HL-60/S4 (cell line): ENCODE measurements around the gene TRIM63.

Experiments
- in situ Hi-C: fragments of 300-500 bp; cut with MboI; formaldehyde crosslinking; loops from 2 replicates; pipeline ENCODE4 v1.14.3; 2022; ENCODE audit warnings: low sequenced_read_pairs

Gene TRIM63

DNA sequence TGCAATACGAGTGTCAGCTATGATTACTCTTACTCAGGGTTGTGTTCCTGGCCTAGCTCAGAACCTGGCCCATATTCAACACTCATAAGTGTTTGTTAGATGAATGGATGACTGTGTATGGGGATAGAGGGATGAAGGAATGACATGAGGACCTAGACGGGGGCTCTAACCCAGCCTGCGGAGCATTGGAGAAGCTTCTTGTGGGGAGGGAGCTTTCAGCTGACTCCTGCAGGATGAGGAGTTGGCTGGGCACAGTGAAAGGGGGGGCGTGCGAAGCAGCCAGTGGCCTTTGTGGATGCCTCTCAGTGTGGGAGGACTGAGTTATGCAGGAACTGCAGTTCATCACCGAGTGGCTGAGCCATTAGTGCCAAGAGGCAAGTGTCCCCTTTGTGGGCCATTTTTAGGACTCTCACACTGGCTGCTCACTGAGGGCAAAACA, 47.1 kb downstream of the TRIM63 start:
- in situ Hi-C loops = no loop called here

DNA sequence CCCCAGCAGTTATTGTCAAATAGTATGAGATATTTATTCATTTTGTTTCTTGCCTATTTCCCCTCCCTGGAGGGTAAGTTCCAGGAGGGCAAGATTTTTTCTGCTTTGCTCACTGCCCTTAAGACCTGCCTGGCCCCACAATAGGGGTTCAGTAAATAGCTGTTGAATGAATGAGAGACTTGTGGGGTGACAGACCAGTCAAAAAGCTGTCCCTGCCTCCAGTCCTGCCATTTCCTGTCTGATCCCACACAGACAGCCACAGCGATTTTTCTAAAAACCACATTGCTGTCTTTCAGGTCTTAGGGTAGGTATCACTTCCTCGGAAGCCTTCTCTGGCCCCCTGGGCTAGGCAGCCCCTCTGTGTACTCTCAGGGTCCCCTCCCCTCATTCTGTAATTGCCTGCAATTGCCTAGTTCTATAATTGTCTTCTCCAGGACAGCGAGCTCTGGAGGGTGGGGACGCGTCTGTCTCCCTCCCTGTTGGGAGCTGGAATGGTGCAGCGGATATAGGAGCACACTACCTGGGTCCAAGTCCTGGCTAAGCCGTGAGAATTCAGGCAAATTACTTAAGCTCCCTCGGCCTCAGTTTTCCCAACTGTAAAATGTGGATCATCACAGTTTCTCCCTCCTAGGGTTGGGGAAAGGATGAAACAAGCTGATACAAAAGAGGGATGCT, 47.7 kb downstream of the TRIM63 start:
- in situ Hi-C loops = no loop called here

DNA sequence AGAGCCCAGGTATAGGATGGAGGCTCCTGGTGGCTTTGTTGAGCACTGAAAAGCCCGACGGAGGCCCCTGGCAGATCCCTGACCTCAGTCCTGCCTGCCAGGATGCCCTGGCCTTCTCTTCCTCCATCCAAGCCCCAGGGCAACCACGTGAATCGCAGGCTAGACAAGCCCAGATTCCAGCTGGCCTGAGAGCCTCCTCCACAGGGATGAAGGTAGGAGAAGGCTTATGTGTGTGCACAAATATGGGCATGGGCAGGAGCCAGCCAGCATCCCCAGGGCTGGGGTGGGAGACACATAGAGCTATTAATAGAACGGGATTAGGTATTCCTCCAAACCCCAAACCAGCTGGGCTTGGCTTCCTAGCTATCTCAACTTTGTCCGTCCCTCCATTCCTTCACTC, 49.8 kb downstream of the TRIM63 start:
- in situ Hi-C loops = no loop called here

DNA sequence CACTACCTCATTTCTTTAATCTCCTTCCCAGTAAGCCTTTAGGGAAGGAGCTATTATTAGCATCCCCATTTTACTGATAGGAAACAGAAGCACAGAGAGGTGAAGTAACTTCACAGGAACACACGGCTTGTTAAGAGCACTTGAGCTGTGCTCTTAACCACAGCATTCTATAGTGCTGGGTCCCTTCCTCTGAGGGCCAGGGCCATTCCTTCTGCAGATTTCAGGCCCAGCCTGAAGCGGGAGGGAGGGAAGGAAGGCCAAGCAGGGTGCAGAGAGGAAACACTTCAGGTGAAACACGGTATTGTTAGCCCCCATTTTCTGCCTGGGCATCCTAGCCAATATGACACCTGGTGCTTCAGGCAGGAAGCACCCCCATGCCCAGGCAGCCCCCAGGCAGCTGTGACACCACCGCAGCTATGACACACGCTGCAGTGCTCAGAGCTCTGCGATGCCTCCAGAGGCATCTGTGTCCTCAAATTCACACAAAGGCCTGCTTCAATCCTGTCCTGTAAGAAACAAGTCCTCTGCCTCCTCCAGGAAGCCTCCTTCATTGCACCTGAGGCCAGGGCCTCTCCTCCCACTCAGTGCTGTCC, 50.4 kb downstream of the TRIM63 start:
- in situ Hi-C loops = no loop called here

DNA sequence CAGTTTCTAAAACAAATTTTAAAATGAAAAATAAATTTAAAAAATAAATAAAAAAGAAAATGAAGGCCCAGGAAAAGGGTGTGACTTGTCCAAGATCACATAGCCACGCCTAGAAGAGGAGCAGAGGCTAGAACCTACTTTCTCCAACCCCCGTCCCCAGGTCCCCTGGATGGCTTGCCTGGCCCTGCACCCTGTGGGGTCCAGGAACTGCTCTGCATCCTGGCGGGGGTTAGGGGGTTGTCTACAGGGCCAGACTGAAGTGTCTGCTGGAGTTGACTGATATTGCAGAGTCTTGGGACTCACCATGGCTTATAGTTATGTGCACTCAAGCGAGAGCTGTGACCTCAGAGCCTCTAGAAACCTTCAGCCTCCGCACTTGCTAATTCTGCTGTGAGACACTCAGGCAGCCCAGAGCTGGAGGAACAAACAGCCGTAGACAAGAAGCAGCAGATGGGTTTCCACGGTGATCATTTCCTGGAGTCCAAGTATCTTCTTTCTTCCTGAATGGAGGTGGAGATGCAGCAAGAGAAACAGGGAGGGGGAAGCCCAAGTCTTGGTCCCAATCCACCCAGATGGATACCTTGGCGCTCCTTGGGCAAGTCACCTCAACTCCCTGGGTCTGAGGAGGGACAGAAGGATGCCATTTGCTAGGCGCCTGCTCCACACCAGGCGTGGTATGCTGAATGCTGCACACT, 51.0 kb downstream of the TRIM63 start:
- in situ Hi-C loops = no loop called here

DNA sequence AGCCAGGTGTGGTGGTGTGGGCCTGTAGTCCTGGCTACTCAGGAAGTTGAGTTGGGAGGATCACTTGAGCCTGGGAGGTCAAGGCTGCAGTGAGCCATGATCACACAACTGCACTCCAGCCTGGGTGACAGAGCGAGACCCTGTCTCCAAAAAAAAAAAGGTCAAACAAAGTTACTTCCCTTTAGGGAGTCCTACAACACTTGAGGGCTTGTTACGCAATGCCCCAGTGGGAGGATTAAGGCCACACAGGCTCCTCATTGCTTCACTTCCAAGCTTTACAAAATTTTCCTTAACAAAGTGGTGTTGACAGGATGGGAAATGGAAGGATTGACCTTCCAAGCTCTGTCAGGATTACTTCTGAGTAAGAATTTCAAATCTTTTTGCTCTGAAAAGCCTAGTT, 52.1 kb downstream of the TRIM63 start:
- in situ Hi-C loops = no loop called here

DNA sequence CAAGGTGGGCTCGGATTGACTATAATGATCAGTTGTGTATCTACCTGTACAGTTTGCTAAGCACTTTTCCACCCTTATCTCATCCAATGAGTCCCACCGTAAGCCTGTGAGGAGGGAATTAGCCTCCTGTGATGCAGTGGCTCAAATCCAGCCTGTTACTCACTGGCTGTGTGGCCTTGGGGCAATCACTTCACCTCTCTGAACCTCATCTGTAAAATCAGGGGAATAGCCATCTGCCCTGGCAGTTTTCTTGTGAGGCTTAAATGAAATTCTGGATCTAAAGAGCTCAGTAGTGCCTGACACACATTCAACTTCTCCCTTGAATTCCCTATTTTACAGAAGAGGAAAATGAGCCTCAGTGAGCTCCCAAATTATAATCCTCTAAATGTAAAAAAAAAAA, 53.3 kb downstream of the TRIM63 start:
- in situ Hi-C loops = no loop called here

DNA sequence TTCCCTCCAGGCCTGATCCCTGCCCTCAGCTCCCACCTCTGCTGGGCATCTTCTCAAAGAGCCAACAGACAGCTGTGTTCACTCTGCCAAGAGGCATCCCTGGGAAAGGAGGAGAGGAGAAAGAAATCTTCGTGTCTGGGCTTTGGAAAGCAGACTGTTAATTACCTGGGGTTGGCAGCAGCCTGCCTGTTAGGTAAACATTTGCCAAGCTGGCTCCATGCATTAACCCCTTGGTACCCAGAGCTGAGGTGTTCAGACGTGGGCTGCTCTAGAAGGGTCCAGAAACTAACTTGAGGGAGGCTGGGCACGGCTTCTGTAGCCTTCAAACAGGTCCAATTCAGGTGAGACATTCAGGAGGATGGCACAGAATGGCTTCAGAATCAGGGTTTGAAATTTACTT, 54.6 kb downstream of the TRIM63 start:
- in situ Hi-C loops = no loop called here

DNA sequence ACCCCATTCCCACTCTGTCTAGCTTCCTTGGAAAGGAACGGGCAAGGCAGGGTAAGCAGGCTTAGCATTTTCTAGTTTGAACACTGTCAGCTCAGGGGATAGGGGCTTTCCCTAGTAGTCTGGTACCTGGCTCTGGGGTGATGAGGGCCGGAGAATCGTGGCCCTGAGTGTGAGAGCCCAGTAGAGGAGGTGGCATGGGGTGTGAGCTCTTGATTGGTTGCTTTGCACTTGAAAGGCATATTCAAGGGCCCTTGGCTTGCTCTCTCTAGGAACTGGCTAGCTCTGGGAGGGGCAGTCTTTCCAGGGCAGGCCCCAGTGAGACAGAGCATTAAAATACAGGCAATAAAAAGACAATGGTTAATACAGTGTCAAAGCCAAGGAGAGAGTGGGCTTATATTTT, 56.6 kb downstream of the TRIM63 start:
- in situ Hi-C loops = no loop called here

DNA sequence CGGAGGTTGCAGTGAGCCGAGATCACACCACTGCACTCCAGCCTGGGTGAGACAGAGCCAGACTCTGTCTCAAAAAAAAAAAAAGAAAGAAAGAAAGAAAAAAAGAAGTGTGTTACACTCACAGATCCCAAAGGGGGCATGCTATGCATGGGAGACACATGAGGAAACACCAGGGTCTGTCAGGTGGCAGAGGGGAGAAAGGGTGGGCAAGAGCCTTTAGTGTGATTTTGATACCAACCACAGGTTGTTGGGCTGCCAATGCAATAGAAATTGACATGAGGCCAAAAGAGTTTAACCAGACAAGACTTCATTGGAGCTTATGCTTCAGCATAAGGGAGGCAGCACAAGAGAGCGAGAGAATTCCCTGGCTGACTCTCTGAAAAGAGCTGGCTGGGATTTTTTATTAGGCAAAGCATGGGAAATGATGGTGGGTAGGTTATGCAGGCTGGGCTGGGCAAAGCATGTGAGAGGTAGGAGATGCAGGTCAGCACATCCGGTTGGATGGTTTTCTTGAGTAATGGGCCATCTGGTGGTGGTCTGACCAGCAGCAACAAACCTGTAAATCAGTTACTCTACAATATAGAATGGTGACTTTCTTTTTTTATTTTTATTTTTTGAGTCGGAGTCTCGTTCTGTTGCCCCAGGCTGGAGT, 57.5 kb downstream of the TRIM63 start:
- in situ Hi-C loops = loop anchor here (10.0 kb wide), 1 partner anchor 175 kb away; no protein-coding TSS in a partner anchor

DNA sequence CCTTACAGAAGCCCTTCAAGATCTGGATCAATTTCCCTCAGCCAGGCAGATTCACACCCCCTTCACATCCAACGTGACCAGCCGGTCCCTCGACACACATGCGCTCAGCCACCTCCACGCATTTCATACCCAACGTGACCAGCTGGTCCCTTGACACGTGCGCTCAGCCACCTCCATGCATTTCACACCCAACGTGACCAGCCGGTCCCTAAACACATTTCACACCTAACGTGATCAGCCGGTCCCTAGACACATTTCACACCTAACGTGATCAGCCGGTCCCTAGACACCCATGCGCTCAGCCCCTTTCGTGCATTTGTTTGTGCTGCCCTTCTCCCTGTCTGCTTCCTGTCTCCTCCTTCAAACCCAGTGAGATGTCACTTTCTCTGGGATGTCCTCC, 60.7 kb downstream of the TRIM63 start:
- in situ Hi-C loops = loop anchor here (10.0 kb wide), 1 partner anchor 172 kb away; no protein-coding TSS in a partner anchor

DNA sequence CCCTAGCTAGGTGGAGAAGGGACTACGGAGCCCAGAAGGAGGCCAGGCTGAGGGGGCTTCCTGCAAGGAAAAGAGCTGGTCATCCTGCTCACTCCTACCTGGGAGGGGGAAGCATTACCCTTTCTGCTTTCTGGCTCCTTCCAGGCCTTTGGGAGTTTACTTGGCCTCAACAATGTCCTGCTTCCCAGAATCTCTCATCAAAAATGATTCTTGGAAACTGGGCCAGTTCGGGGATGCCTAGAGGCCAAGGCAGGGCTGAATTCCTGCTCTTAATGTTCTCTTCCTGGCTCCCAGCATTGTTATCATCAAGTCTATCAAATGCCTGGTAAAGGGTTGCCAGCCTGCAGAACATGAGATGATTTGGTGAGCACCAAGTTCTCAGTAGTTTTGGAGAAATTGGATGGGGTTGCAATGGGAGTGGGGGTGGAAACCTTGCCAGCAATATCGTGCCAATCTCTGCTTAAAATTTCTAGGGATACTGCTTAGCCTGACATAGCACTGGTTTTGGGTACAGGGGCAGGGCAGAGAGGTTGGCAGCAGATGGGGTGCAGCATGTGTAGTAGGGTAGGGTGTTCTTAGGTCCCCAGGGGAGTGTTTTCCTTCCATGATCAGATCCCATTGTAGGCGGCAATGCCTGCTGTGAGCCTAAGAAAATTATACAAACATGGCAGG, 61.9 kb downstream of the TRIM63 start:
- in situ Hi-C loops = loop anchor here (10.0 kb wide), 1 partner anchor 171 kb away; no protein-coding TSS in a partner anchor

DNA sequence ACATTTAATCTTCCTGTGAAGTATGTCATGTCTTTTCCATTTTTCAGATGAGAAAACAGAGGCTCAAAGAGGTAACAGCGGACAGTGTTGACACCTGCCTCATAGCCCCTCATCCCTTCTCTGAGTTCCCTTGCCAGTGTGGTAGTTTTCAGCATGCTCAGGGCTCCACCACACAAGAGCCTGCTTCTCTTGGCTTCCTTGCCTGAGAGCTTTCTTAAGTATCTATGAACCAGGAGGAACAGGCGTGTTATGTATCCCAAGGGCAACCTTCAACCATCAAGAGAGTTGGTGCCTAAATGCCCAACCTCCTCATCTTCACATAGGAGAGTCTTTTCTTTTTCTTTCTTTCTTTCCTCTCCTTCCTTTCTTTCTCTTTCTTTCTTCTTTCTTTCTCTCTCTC, 63.7 kb downstream of the TRIM63 start:
- in situ Hi-C loops = loop anchor here (5.0 to 10.0 kb wide), 2 partner anchors 106 to 169 kb away; no protein-coding TSS in a partner anchor

DNA sequence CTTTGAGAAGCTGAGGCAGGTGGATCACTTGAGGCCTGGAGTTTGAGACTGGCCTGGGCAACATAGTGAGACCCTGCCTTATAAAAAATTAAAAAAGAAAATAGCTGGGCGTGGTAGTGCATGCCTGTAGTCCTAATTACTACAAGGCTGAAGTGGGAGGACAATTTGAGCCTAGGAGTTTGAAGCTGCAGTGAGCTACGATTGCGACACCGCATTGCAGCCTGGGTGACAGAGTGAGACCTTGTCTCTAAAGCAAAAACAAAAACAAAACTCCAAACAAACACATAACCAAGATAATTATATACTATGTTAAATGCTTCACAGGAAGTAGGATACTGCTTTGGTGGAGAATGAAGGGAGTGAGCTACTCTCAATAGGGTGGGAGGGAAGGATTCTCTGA, 64.2 kb downstream of the TRIM63 start:
- in situ Hi-C loops = loop anchor here (5.0 to 10.0 kb wide), 2 partner anchors 106 to 168 kb away; no protein-coding TSS in a partner anchor
